ENCODE data around the gene PDCL2. TPM values are rescaled to one million over a fixed set of nuclear protein-coding genes. Genes with fewer than 3 reads are reported as not detected.
A peak's percentile ranks its signal among the peaks of the same experiment; 100 is the strongest.

Gene PDCL2
- total and polyA plus RNA-seq, 2 of the 13 experiments (the other 11 are each of a cell fraction or from before 2014, with no cell fraction given): not detected

DNA sequence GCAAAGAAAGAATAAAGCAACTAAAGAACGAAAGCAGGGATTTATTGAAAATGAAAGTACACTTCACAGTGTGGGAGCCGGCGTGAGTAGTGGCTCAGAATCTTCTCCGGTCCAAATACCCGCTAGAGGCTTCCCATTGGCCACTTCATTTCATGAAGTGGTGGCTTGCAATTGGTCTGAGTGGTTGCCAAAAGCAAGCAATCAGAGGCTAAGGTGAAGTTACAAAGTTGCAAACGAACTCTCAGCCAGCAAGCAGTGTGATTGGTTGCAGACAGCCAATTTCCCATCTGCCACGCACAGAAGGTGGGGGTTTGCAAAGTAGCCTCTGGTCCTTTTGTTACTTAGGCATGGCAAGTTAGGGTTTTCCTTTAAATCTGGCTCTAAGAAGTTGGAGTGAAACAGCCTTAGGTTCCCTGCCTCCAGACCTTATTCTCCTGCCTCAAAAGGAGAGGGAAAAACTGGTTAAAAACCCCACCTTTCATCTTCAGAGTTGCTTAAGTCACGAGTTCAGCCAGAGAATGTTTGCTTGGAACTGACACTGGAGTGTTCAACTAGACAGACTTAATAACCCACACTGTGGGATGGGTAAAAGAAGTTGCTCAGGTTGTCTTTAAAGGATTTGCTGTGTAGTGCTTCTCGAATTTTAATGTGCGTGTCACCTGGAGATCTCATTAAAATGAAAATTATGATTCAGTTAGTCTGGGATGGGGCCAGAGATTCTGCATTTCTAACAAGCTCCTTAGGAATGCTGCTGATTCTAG is 38.4 kb downstream of the PDCL2 start:
- Histone ChIP-seq H4K20me1 (ENCODE audit: insufficient read depth, low read length) (no peaks in the 10 kb centered on the region), H3K36me3 (replicated peaks in 1 of 2; ENCODE audit: control insufficient read depth in 1 of 2, insufficient read depth in 2 of 2, low read length in 2 of 2) (no peaks in the 10 kb centered on the region), H3K27ac (ENCODE audit: extremely low read length, insufficient read depth, low read length) (no peak overlapping the region), H3K79me2 (ENCODE audit: insufficient read depth, low read length) (no peaks in the 10 kb centered on the region), H3K4me1 (ENCODE audit: insufficient read depth, low read length) (peaks cover 24% of the 10 kb centered on the region), H3K9ac (ENCODE audit: insufficient read depth, low read depth, low read length) (peak overlapping the region; percentile 35; the same call in 1 of the 2 replicates), H3K4me3 (replicated peaks in 1 of 3; ENCODE audit: insufficient read depth in 1 of 3, low read depth in 2 of 3, low read length in 3 of 3) (peak overlapping the region; percentile 33 to 64 (median 63)), H3K27me3 (ENCODE audit: control insufficient read depth in 1 of 2, insufficient read depth in 2 of 2, low read length in 2 of 2) (no peaks in the 10 kb centered on the region; a peak in 1 of 5 replicates), H3K4me2 (ENCODE audit: low read depth, low read length) (peak overlapping the region; percentile 89), H3K9me3 (ENCODE audit: low read length) (no peaks in the 10 kb centered on the region), H2AFZ (ENCODE audit: low read length) (peak overlapping the region; percentile 84)
- DNase-seq (ENCODE audit: low spot score) (peak; percentile 67), ATAC-seq (peak; percentile 95), FAIRE-seq (peak; percentile 63)
- ChIA-PET CTCF (ENCODE audit: low intra/inter-chr PET ratio, low total read pairs) (interaction anchor here (2.3 kb wide), 1 partner anchor 207 kb away, joined by 8 read pairs; the partner anchor contains the start of gene SRD5A3), POLR2A (no interaction called here)
- WGBS (ENCODE audit: low lambda C conversion rate): 13% methylated on average over 9 of the region's 10 CpGs
- intact Hi-C loops (cut with micrococcal nuclease; ENCODE audit: unreplicated experiment): loop anchor here (2.0 to 10.0 kb wide), 3 partner anchors 109 to 369 kb away; partner anchors contain the start of gene SRD5A3
- no TSS peak for BruUV-seq (replicated peaks)
- in situ Hi-C loops (cut with HindIII; ENCODE audit: extremely low pct_ligation_motif_present, low pct_unique_long_range_greater_than_20kb): no loop called here
- TF ChIP-seq, protein P1, sequence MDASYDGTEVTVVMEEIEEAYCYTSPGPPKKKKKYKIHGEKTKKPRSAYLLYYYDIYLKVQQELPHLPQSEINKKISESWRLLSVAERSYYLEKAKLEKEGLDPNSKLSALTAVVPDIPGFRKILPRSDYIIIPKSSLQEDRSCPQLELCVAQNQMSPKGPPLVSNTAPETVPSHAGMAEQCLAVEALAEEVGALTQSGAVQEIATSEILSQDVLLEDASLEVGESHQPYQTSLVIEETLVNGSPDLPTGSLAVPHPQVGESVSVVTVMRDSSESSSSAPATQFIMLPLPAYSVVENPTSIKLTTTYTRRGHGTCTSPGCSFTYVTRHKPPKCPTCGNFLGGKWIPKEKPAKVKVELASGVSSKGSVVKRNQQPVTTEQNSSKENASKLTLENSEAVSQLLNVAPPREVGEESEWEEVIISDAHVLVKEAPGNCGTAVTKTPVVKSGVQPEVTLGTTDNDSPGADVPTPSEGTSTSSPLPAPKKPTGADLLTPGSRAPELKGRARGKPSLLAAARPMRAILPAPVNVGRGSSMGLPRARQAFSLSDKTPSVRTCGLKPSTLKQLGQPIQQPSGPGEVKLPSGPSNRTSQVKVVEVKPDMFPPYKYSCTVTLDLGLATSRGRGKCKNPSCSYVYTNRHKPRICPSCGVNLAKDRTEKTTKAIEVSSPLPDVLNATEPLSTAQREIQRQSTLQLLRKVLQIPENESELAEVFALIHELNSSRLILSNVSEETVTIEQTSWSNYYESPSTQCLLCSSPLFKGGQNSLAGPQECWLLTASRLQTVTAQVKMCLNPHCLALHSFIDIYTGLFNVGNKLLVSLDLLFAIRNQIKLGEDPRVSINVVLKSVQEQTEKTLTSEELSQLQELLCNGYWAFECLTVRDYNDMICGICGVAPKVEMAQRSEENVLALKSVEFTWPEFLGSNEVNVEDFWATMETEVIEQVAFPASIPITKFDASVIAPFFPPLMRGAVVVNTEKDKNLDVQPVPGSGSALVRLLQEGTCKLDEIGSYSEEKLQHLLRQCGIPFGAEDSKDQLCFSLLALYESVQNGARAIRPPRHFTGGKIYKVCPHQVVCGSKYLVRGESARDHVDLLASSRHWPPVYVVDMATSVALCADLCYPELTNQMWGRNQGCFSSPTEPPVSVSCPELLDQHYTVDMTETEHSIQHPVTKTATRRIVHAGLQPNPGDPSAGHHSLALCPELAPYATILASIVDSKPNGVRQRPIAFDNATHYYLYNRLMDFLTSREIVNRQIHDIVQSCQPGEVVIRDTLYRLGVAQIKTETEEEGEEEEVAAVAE (CRISPR knock-in tag; IDR thresholded peaks at IDR 0.05; ENCODE audit: borderline replicate concordance): 0 out of 2 replicates have a peak, but pooled peaks have one; percentile 25
- TF ChIP-seq NR2F1 (CRISPR knock-in tag; IDR thresholded peaks at IDR 0.05): no peak
- no peak for TF ChIP-seq ZBTB3 (CRISPR knock-in tag; IDR thresholded peaks at IDR 0.05; ENCODE audit: borderline replicate concordance, low read depth)
- TF ChIP-seq MAFK (conservative IDR thresholded peaks at IDR 0.05 in 1 of 2, IDR thresholded peaks at IDR 0.05 in 1 of 2; ENCODE audit: low read length in 2 of 2): no peak
- TF ChIP-seq LCORL (IDR thresholded peaks at IDR 0.05): peak; percentile 33; the same call in 1 of the 2 replicates
- no peak for TF ChIP-seq LCORL (CRISPR knock-in tag; IDR thresholded peaks at IDR 0.05)
- TF ChIP-seq ZNF367 (CRISPR knock-in tag; IDR thresholded peaks at IDR 0.05; ENCODE audit: borderline replicate concordance): no peak
- peak; percentile 53; the same call in 1 of the 2 replicates for TF ChIP-seq POGZ (CRISPR knock-in tag; IDR thresholded peaks at IDR 0.05)
- TF ChIP-seq, protein P2, sequence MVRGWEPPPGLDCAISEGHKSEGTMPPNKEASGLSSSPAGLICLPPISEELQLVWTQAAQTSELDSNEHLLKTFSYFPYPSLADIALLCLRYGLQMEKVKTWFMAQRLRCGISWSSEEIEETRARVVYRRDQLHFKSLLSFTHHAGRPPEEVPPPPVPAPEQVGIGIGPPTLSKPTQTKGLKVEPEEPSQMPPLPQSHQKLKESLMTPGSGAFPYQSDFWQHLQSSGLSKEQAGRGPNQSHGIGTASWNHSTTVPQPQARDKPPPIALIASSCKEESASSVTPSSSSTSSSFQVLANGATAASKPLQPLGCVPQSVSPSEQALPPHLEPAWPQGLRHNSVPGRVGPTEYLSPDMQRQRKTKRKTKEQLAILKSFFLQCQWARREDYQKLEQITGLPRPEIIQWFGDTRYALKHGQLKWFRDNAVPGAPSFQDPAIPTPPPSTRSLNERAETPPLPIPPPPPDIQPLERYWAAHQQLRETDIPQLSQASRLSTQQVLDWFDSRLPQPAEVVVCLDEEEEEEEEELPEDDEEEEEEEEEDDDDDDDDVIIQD (CRISPR knock-in tag; IDR thresholded peaks at IDR 0.05; ENCODE audit: low read depth): peak; percentile 54; the same call in 1 of the 2 replicates
- TF ChIP-seq ZNF670 (CRISPR knock-in tag; IDR thresholded peaks at IDR 0.05; ENCODE audit: borderline replicate concordance): no peak
- TF ChIP-seq, protein P3, sequence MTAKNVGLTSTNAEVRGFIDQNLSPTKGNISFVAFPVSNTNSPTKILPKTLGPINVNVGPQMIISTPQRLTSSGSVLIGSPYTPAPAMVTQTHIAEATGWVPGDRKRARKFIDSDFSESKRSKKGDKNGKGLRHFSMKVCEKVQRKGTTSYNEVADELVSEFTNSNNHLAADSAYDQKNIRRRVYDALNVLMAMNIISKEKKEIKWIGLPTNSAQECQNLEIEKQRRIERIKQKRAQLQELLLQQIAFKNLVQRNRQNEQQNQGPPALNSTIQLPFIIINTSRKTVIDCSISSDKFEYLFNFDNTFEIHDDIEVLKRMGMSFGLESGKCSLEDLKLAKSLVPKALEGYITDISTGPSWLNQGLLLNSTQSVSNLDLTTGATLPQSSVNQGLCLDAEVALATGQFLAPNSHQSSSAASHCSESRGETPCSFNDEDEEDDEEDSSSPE (CRISPR knock-in tag; IDR thresholded peaks at IDR 0.05): 0 out of 2 replicates have a peak, but pooled peaks have one; percentile 28
- TF ChIP-seq, protein P4, sequence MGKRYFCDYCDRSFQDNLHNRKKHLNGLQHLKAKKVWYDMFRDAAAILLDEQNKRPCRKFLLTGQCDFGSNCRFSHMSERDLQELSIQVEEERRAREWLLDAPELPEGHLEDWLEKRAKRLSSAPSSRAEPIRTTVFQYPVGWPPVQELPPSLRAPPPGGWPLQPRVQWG (CRISPR knock-in tag; IDR thresholded peaks at IDR 0.05; ENCODE audit: borderline replicate concordance, low read depth): no peak
- TF ChIP-seq GLI4 (CRISPR knock-in tag; IDR thresholded peaks at IDR 0.05; ENCODE audit: borderline replicate concordance): no peak
- no peak for TF ChIP-seq ZC3H13 (CRISPR knock-in tag; IDR thresholded peaks at IDR 0.05)
- peak; percentile 29; the same call in 1 of the 2 replicates for TF ChIP-seq ZNF501 (CRISPR knock-in tag; IDR thresholded peaks at IDR 0.05)
